Stimulated activated CD4-positive, alpha-beta T cell treated with anti-CD3 and anti-CD28 coated beads, Interleukin-1b, Interleukin-23, amount 100 ng/mL, for 48 hours (primary cell): Measurements from ENCODE around the gene CRTC1.
"Not testable (repeated sequence)": the region's sequence is repeated elsewhere in the genome, so short reads cannot be mapped to it uniquely, and the experiment has no call there.

Experiments
- DNase-seq: peaks from one replicate; pipeline ENCODE4 v3.0.0-alpha.2; 2020

Gene CRTC1

GRCh38 chr19:18669883-18670282, 13.6 kb upstream of the CRTC1 start:
- no peak for DNase-seq

DNA sequence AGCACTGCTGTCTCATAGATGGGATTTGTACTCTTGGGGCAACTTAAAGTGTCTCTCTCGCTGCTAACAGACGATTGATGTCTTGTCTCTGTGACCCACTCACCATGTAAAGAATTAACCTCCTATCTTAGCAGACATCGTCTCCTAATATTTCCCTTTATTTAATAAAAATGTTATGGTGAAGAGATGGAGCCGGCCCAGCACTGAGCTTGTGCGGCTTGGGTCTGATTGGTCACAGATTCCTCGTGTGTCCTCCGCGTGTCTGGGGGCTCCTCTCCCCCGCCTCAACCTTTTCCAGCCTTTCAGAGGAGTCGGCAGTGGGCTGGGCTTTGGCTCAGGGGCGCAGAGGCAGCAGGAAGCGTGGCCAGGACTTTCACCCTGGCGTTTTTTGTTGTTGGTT, 13.2 kb upstream of the CRTC1 start:
- DNase-seq = no peak

GRCh38 chr19:18671303-18672043, 12.0 kb upstream of the CRTC1 start:
- DNase-seq = no peak

GRCh38 chr19:18672044-18672451, 11.4 kb upstream of the CRTC1 start:
- DNase-seq = no peak

DNA sequence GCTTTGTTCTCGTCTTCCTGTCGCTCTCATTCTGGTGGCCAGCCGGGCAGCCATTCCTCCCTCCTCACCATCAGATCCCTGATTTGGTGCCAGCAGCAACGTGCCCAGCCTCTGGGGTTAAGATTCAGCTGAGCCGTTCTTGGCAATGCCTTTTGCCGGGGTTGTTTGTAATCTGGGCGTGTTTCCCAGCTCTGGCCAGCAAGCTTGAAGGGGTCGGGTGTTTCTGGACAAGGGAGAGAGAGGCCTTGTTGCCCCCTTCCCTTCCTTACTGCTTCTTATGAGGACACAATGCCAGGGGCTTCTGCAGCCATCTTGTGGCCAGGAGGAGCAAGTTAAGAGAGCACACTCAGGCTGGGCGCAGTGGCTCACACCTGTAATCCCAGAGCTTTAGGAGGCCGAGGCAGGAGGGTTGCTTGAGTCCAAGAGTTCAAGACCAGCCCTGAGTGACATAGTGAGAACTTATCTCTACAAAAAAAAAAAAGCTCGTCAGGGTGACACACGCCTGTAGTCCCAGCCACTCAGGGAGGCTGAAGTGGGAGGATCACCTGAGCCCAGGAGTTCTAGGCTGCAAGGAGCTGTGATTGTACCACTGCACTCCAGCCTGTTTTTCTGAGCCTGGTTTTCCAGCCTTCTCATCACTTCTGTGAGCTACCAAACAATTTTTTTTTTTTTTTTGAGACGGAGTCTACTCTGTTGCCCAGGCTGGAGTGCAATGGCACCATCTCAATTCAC, 10.7 kb upstream of the CRTC1 start:
- no peak for DNase-seq

DNA sequence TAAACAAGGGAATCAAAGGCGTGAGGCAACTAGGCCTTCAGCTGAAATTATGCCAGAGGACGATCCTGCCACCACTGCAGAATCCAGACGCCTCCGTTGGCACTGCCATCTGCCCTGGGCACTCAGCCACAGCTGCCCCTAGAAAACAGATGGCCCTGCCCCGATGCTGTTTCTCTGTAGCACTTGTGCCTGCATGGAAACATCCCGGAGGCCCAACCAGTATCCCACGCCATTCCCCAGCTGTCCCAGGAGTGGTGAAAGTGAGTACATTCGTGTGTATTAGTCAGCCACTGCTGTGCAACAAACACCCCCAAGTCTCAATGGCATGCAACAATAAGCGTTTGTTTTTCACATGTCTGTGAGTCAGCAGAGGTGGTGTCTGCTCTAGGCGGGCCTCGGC, 8.9 kb upstream of the CRTC1 start:
- no peak for DNase-seq

GRCh38 chr19:18675779-18676178, 7.7 kb upstream of the CRTC1 start:
- DNase-seq = no peak

GRCh38 chr19:18676692-18677091, 6.8 kb upstream of the CRTC1 start:
- DNase-seq = no peak

DNA sequence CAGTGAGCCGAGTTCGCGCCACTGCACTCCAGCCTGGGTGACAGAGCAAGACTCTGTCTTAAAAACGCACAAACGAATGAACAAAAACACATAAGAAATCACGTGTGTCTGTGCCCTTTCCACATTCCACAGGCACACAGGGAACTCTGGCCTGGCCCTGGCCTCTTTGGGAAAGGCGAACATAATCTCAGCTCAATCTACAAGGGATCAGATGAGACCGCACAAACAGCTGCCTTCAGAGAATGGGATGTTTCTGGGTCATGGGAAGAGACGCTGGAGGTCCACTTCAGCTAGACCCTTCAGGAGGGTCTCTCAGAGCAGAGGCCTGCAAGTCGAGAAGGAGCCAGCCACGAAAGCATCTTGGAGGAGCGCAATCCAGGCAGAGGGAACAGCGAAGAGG, 6.3 kb upstream of the CRTC1 start:
- no peak for DNase-seq

- DNase-seq = not testable (repeated sequence)
These were observed 3.3 kb upstream of the CRTC1 start for GRCh38 chr19:18680148-18680547.

- DNase-seq = no peak
These were observed 722 bp upstream of the CRTC1 start for GRCh38 chr19:18682807-18683108.

DNA sequence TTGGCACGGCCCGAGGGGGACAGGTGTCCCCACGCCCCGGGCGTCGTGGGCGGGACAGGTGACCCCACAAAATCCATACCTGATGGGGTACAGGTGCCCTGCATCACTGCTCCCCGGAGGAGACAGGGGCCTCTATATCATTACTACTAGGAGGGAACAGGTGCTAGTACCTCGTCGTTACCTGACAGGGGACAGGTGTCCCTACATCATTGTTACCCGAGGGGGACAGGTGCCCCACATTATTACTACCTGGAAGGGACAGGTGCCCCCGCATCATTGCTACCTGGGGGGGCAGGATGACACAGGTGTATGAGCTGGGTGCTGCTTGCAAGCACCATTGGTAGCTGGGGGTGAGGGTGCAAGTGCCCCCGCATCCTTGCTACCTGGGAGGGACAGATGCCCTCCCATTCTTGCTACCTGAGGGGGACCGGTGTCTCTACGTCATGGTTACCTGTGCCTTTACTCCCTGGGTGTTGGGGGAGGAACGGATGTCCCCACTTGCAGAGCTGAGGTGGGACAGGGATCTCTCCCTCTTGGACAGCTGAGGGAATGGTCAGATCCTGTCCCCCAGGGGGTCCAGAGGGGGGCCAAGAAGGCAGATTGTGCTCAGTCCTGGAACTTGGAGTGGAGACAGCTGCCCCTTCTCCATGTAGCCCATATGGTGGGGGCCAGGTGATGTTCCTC, 620 bp downstream of the CRTC1 start:
- DNase-seq = no peak

DNA sequence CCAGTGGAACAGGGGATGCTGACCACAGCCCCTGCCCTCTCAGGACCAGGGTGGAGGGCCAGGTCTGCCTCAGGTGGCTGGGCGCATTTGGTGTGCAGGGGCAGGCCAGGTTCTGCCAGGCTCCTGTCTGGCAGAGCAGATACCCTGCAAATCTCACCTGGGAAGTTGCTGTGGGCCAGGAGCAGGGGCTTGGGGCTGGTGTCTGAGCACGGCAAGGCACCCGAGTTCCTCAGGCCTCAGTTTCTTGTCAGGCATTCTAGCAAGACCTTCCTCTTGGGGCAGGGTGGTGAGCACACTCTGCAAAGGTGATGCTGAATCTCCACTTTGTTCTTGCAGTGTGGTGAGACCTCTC, 1.1 kb downstream of the CRTC1 start:
- DNase-seq = no peak

- DNase-seq = no peak
These were observed 2.2 kb downstream of the CRTC1 start for GRCh38 chr19:18685597-18686190.

DNA sequence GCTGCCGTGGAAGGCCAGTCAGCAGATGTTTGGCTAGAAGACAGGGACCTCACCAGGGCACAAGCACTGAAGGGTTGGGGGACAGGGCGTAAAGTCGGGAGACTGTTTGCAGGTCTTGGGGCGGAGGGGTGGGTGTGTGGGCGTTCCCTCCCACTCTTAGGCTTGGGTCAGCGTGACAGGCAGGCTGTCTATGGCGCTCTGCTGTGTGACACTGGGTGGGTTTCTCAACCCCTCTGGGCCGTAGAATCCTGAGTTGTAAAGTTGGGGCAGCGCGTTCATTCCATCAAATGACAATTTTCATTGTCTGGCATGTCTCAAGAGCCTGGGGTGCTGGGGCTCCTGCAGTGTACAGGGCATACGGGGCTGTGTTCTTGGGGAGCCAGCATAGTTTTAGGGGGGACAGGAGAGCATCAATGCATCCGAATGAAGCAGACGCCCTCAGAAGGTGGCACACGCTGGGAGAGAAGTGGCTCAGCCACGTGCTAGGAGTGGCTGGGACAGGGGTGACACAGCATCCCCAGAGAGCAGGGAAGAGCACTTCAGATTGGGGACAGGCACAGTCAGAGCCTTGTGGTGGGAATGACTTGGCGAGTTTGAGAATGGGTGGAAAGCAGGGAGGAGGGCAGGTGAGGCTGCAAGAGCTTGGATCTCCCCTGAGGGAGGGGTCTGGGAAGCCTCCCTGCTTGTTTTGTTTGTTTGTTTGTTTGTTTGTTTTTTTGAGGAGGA, 4.4 kb downstream of the CRTC1 start:
- DNase-seq = no peak

DNA sequence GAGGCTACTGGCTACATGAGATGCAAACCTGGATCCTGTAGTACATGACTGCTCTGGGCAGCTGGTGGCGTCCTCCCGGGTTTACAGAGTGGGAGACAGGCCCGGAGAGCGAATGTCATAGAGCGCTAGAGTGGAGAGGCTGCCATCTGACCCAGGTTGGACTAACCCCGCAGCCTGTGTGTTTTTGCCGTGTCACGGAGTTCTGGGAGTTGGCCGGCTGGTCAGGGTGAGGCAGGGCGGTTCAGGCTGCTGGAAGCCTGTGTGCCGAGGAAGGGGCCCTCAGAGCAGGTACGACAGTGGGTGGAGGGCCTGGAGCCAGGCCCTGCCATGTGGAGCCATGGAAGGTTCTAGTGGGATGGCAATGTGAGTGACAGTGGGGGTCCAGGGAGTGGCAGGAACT, 12.5 kb downstream of the CRTC1 start:
- DNase-seq = no peak

GRCh38 chr19:18697680-18698079, 14.2 kb downstream of the CRTC1 start:
- DNase-seq = no peak

DNA sequence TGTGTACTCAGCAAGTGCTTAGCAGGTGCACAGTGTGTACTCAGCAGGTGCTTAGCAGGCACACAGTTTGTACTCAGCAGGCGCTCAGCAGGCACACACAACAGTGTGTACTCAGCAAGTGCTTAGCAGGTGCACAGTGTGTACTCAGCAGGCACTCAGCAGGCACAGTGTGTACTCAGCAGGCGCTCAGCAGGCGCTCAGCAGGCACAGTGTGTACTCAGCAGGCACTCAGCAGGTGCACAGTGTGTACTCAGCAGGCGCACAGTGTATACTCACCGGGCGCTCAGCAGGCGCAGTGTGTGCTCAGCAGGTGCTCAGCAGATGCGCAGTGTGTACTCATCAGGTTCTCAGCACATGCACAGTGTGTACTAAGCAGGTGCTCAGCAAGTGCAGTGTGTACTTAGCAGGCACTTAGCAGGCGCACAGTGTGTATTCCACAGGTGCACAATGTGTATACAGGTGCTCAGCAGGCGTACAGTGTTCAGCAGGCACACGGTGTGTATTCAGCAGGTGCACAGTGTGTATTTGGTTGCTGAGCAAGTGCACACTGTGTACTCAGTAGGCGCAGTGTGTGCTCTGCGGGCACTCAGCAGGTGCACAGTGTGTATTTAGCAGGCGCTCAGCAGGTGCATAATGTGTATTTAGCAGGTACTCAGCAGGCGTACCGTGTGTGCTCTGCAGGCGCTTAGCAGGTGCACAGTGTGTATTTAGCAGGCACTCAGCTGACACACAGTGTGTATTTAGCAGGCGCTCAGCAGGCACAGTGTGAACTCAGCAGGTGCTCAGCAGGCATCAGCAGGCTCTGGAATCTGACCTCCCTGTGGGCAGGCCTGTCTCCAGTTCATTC, 15.1 kb downstream of the CRTC1 start:
- DNase-seq = no peak

DNA sequence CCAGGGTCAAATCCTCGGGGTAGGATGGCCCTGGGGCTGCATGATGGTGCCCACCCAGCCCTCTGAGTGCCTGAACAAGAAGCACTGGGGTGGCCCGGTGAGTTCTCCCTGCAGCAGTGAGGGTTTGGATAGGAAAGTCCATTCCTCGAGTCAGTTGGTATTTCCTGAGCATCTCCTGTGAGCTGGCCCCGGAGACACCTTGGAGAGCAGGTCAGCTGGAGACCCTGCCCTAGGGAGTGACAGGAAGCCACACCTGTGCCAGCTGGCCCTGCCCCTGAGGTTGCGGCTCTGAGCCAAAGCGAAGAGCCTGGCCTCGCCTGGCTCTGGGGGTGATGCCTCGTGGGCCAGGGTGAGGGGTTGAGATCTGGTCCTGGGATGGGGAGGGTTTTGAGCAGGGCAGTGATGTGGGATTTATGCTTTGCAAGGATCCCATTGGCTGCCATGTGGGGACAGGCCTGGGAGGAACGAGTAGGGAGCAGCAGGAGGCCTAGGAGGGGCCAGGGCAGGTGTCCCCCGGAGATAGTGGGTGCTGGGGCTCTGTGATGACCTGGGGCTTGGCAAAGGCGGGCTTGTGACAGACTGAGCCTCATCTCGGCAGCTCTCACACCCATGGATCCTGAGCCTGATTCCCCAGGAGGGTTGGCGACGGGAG, 16.0 kb downstream of the CRTC1 start:
- DNase-seq = no peak

GRCh38 chr19:18700501-18701249, 17.2 kb downstream of the CRTC1 start:
- DNase-seq = peak; percentile 63

DNA sequence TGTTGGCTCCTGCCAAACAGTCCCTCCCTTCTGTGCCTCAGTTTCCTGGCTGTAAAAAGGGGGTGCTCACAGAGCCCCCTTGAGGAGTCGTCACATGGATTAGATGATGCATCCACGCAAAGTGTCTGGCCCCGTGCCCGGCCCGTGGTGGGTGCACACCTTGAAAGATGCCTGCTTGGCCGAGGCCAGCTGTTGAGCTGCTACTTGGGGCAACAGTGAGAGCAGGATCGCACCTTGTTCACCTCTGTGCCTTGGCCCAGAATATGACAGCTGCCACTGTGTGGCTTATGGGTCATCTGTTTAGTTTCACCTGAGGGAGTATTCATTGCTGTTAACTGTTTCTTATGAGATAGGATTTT, 17.7 kb downstream of the CRTC1 start:
- no peak for DNase-seq
